Thymus (tissue), 11 donors: ENCODE data around the gene CUX1. TPM values are rescaled to one million over a fixed set of nuclear protein-coding genes. Genes with fewer than 3 reads are reported as not detected.

Experiments
- DNase-seq, 9 donors: peaks; one replicate each; pipeline ENCODE4 v3.0.0-alpha.2; 2013; ENCODE audit warnings: low spot score in 9 of 9, low read depth in 6 of 9, missing footprints in 1 of 9
- H3K27ac ChIP-seq, 2 donors: one replicate each; pipeline ENCODE4 v1.5.1; 2013; ENCODE audit warnings: control low read depth in 1 of 2, low read depth in 1 of 2, low read length in 1 of 2, mild to moderate bottlenecking in 1 of 2, moderate library complexity in 1 of 2
- H3K27me3 ChIP-seq, 2 donors: one replicate each; pipeline ENCODE4 v1.5.1; 2013; ENCODE audit warnings: low read length in 1 of 2; ENCODE audit not compliant: control insufficient read depth in 2 of 2, insufficient read depth in 1 of 2
- H3K36me3 ChIP-seq, 2 donors: one replicate each; pipeline ENCODE4 v1.5.1; 2013; ENCODE audit warnings: low read length in 1 of 2, mild to moderate bottlenecking in 1 of 2, moderate library complexity in 1 of 2; ENCODE audit not compliant: control insufficient read depth in 2 of 2, insufficient read depth in 2 of 2
- H3K4me1 ChIP-seq, 2 donors: one replicate each; pipeline ENCODE4 v1.5.1; 2013; ENCODE audit warnings: low read length in 2 of 2; ENCODE audit not compliant: control insufficient read depth in 2 of 2, insufficient read depth in 2 of 2
- H3K4me3 ChIP-seq, 2 donors: one replicate each; pipeline ENCODE4 v1.5.1; 2013; ENCODE audit warnings: low read length in 2 of 2, control low read depth in 1 of 2, mild to moderate bottlenecking in 1 of 2
- H3K9me3 ChIP-seq, 2 donors: one replicate each; pipeline ENCODE4 v1.5.1; 2013; ENCODE audit warnings: low read length in 1 of 2, mild to moderate bottlenecking in 1 of 2; ENCODE audit not compliant: control insufficient read depth in 2 of 2, insufficient read depth in 1 of 2
- WGBS: extraction: QIAGEN DNeasy Blood & Tissue Kit; methylation state at CpG from one replicate; pipeline ENCODE4 v1.1.7; 2013; 5-methylcytosine and 5-hydroxymethylcytosine counted together
- polyA plus RNA-seq: library from polyadenylated mRNA; stranded (reverse); fragments of 200-250 nt; gene quantifications from one replicate; pipeline ENCODE4 v1.2.3, GENCODE V29; 2013
- total RNA-seq: library from RNA; stranded (reverse); fragments of 120-200 nt; gene quantifications from one replicate; pipeline ENCODE4 v1.2.4, GENCODE V29; 2013
- donor health status: healthy.

CUX1 gene
- total and polyA plus RNA-seq, 2 donors: 27.8 to 35.0 TPM

DNA sequence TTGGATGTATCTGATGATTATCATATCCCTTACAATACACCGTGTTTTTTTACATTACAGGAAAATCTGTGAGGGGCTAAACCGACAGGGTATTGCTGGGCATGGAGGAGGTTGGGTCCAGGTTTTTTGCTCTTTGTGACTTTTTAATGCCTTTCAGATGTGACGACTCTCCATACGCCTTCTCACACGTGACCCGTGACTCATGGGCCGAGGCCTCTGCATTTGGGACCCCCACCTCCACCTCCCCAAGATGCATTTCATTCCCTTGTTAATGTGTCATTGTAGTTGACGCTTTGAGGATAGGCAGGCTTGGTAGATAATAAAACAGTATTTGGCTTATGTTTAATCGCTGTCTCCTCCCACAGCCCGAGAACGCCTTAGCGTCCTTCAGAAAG, 95.3 kb downstream of the CUX1 start:
- Histone ChIP-seq H3K4me1 (peaks cover 8 to 34% of the 10 kb centered on the region in 2 donors), H3K27ac (no peak overlapping the region), H3K9me3 (no peaks in the 10 kb centered on the region), H3K27me3 (no peaks in the 10 kb centered on the region), H3K4me3 (no peak overlapping the region), H3K36me3 (peaks cover 29 to 36% of the 10 kb centered on the region in 2 donors)
- DNase-seq: no peak
- WGBS: 95% methylated on average over 12 of the region's 12 CpGs

DNA sequence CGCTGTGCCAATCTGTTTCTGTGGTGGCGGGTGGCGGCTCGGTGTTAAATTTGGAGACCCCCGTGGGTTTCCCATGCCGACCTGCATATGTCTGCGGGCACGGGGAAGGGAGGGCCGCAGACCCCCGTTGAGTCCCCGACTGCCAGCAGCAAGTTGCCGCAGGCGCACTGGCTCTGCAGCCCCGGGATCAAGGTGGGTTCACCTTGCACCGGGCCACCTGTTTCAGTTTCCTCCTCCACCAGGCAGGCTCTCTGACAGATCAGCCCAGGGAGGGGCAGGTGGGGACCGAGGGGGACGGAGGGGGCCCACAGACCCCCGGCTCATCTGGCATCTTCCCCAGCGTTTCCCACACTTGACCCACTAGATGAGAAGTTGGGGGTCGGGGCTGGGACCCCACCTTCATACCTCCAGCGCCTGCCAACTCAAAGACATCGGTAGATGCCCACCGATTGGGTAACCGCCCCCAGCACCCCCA, 95.9 kb downstream of the CUX1 start:
- Histone ChIP-seq H3K9me3 (no peaks in the 10 kb centered on the region), H3K4me3 (no peak overlapping the region), H3K27me3 (no peaks in the 10 kb centered on the region), H3K4me1 (peaks cover 8 to 34% of the 10 kb centered on the region in 2 donors), H3K36me3 (peaks cover 35 to 42% of the 10 kb centered on the region in 2 donors), H3K27ac (no peak overlapping the region)
- DNase-seq: no peak
- 67% methylated on average over 24 of the region's 24 CpGs for WGBS

DNA sequence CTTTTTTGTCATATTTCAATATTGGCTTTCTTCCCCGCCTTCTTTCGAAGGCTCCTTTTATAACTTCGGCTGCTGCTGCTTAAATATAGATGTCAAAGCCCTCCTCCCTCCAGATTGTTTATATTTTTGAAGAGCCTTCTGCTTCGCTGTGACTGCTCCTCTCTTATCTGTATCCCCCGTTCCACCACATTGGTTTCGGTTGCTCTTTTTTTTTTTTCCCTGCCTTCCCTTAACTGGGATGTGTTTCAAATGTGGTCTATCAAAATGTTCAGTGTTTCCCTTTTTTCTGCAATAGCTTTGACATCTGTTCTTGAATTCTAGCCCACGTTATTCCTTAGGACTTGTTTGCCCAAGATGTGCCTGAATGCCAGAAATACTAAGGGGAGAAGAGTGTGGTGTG, 96.4 kb downstream of the CUX1 start:
- H3K4me1 ChIP-seq: peaks cover 8 to 34% of the 10 kb centered on the region in 2 donors
- no peaks in the 10 kb centered on the region for H3K9me3 ChIP-seq
- H3K4me3 ChIP-seq: no peak overlapping the region
- WGBS: 21% methylated on average over 7 of the region's 7 CpGs
- H3K27me3 ChIP-seq: no peaks in the 10 kb centered on the region
- DNase-seq: no peak
- peaks cover 39 to 45% of the 10 kb centered on the region in 2 donors for H3K36me3 ChIP-seq
- no peak overlapping the region for H3K27ac ChIP-seq

DNA sequence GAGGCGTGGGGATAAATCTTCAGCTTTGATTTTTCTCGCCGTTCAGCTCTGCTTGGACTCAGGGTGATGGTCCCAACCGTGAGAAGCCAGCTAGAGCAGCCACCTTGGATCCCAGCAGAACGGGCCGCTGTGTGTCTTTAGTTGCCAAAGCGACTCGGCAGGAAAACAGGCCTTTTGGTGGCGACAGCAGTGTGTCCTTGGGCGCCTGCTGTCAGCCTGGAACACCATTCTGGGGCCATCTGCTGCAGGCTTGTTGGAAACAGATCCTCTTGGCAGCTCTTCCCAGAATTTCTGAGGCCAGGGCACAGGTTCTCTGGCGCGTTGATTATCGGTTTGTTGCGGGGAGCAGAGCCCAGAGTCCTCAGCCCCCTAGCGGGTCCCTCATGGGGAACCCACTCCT, 97.6 kb downstream of the CUX1 start:
- DNase-seq: no peak
- no peaks in the 10 kb centered on the region for H3K9me3 ChIP-seq
- H3K4me1 ChIP-seq: peaks cover 8 to 34% of the 10 kb centered on the region in 2 donors
- no peak overlapping the region for H3K27ac ChIP-seq
- H3K36me3 ChIP-seq: peaks cover 50 to 53% of the 10 kb centered on the region in 2 donors
- H3K27me3 ChIP-seq: no peaks in the 10 kb centered on the region
- WGBS: 97% methylated on average over 15 of the region's 15 CpGs
- H3K4me3 ChIP-seq: no peak overlapping the region

DNA sequence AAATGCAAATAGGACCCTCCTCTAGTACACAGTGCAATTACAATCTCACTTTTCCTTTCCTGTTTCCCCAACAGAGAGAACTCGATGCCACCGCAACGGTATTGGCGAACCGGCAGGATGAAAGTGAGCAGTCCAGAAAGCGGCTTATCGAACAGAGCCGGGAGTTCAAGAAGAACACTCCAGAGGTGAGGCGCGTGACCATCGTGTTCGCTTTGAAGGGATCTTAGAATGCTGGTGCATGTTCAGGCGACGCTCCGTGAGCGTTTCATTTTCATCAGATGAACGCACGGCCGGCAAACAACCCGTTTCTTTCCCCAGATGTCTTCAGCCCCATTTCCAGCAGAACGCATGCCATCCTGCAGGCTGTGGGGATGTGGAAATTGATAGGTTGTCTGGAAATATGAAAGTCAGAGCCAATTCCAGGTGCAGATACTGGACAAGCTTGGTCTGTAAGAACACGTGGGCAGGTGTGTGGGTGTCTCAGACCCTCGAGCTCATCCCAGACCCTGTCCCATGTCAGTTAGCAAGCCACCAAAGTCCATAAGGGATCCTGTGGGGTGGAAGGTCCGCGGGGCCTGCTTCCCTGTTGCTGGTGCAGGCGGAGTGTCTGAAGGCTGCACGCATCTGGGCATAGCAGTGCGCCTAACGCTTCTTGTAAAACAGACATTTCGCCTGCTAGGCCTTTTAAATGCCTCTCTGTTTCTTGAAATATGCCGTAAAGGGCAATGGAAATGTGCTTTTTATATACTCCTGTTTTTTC, 98.8 kb downstream of the CUX1 start:
- Histone ChIP-seq H3K4me1 (peaks cover 8 to 34% of the 10 kb centered on the region in 2 donors), H3K9me3 (no peaks in the 10 kb centered on the region), H3K4me3 (no peak overlapping the region), H3K27ac (peak overlapping the region; percentile 11 to 35), H3K36me3 (peaks cover 50 to 51% of the 10 kb centered on the region in 2 donors), H3K27me3 (no peaks in the 10 kb centered on the region)
- no peak for DNase-seq
- 95% methylated on average over 31 of the region's 31 CpGs for WGBS

DNA sequence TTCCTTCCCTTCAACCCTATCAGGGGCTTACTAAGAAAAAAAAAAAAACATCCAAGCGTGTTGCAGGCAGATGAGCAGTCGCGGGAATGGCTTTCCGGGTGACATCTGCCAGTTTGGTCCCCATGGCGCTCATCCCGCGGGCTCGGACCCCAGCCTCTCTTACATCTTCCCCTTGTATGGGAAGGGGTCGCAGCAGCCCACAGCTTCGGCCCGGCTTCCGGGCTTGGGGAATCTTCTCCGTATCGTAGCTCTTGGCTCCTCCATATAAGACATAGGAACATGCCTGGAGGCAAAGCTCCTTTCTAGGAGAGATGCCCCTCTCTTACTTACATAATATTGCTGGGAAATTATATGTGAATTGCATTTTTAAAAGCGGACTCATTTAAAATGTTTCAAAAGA, 99.5 kb downstream of the CUX1 start:
- peaks cover 46 to 50% of the 10 kb centered on the region in 2 donors for H3K36me3 ChIP-seq
- WGBS: 97% methylated on average over 15 of the region's 15 CpGs
- H3K4me1 ChIP-seq: peaks cover 8 to 31% of the 10 kb centered on the region in 2 donors
- no peak overlapping the region for H3K4me3 ChIP-seq
- no peaks in the 10 kb centered on the region for H3K9me3 ChIP-seq
- no peak for DNase-seq
- peak overlapping the region in 1 of 2 donors; percentile 20 for H3K27ac ChIP-seq
- H3K27me3 ChIP-seq: no peaks in the 10 kb centered on the region

DNA sequence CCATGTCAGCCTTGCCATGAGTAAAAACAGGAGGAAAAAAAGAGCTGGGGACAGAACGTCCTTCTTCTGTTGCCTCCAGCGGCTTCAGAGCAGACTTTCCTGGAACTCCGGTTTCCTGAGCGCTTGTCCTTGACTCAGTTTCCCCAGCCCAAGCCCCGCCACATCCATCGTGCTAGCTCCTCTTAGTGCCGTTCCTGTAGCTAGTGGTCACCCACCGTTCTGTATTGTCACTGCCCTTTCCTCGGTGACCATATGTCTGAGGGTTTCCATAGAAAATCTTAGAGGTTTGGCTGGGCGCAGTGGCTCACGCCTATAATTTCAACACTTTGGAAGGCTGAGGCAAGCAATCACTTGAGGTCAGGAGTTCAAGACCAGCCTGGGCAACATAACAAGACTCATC, 100.1 kb downstream of the CUX1 start:
- DNase-seq: no peak
- H3K4me3 ChIP-seq: no peak overlapping the region
- WGBS: 98% methylated on average over 11 of the region's 11 CpGs
- H3K9me3 ChIP-seq: no peaks in the 10 kb centered on the region
- no peak overlapping the region for H3K27ac ChIP-seq
- peaks cover 8 to 28% of the 10 kb centered on the region in 2 donors for H3K4me1 ChIP-seq
- H3K36me3 ChIP-seq: peaks cover 46 to 50% of the 10 kb centered on the region in 2 donors
- H3K27me3 ChIP-seq: no peaks in the 10 kb centered on the region

DNA sequence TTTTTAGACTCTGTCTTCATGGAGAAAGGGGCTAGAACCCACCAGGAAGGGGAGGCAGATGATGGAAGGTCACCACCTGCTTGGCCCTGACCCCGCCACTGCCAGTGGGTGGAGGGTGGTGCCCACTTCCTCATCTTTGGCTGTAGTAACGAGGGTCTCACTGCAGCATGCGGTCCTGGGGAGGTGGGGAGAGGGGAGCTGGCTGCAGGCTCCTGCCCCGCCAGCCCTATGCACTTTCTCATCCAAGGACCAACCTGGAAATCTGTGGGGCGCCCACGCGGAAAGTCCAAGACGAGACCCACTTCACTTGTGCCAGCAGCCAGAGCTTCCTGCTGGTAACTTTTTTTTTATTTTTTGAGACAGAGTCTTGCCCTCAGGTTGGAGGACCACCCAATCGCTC, 101.0 kb downstream of the CUX1 start:
- H3K27me3 ChIP-seq: no peaks in the 10 kb centered on the region
- no peak overlapping the region for H3K27ac ChIP-seq
- H3K36me3 ChIP-seq: peaks cover 51% of the 10 kb centered on the region in 2 donors
- DNase-seq: no peak
- WGBS: 96% methylated on average over 9 of the region's 9 CpGs
- H3K9me3 ChIP-seq: no peaks in the 10 kb centered on the region
- no peak overlapping the region for H3K4me3 ChIP-seq
- peaks cover 2 to 19% of the 10 kb centered on the region in 2 donors for H3K4me1 ChIP-seq

DNA sequence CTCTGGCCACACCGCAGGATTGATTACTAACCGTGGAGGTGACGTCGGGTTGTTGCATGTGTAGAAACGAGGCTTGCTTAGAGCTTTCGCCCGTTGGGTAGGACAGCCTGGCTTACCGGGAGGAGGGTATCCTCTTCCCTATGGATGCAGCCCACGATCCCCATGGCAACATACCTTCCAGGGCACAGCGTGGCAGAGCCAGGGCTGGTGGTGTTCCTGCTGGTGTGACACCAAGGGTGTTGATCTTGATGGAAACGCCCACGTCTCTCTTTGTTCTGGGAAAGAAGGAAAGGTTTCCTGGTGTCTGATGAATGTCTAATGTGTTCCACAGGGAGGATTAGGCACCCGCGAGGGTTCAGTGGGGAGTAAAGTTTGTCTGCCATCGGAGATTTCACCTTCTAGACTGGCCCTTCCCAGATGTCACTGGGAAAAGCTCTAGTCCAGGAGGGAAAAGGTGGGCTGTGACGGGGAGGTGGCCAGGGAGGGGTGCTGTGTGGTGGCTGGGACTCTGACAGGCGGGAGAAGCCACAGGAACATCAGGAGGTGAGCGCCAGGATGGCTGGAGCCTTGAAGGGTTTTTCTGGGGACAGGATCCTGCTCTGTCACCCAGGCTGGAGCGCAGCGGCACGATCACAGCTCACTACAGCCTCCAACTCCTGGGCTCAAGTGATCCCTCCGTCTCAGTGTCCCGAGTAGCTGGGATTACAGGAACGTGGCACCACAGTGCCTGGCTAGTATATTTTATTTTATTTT, 102.1 kb downstream of the CUX1 start:
- Histone ChIP-seq H3K27me3 (no peaks in the 10 kb centered on the region), H3K36me3 (peaks cover 56 to 58% of the 10 kb centered on the region in 2 donors), H3K27ac (no peak overlapping the region), H3K4me3 (no peak overlapping the region), H3K9me3 (no peaks in the 10 kb centered on the region), H3K4me1 (peaks cover 0 to 16% of the 10 kb centered on the region in 2 donors)
- 97% methylated on average over 24 of the region's 24 CpGs for WGBS
- no peak for DNase-seq
